Esophagus squamous epithelium (tissue), 4 donors: Measurements from ENCODE around the gene CHGA.

Experiments used
- CTCF ChIP-seq, 6 experiments: fragments of 450-650 bp in 4 of 6; fragments of 200-600 bp in 2 of 6; sonication (generic) in 2 of 6; IDR thresholded peaks; one replicate each; pipeline ENCODE4 v1.5.1; 2016 to 2019; ENCODE audit warnings: antibody characterized with exemption in 6 of 6, mild to moderate bottlenecking in 4 of 6, moderate library complexity in 4 of 6
- POLR2A ChIP-seq, 4 donors: fragments of 450-650 bp; IDR thresholded peaks; one replicate each; pipeline ENCODE4 v1.6.1; 2017; ENCODE audit warnings: antibody characterized with exemption in 4 of 4, mild to moderate bottlenecking in 4 of 4, moderate library complexity in 3 of 4

- TF ChIP-seq POLR2A (IDR thresholded peaks at IDR 0.05) (no peak), CTCF (IDR thresholded peaks at IDR 0.05) (no peak)
These were observed 39.3 kb downstream of the CHGA start for GRCh38 chr14:92962031-92962830.
